Endometrial microvascular endothelial cells (primary cell): ENCODE data around the gene CCNK. TPM values are rescaled to one million over a fixed set of nuclear protein-coding genes. Genes with fewer than 3 reads are reported as not detected.

Experiments
- in situ Hi-C: cut with HindIII; loops from 2 replicates; pipeline ENCODE4 v1.10.0; 2017; ENCODE audit warnings: low sequenced_read_pairs, low pct_unique_long_range_greater_than_20kb; ENCODE audit errors: inconsistent ontology term
- total RNA-seq: library from RNA; depleted of rRNA; stranded (reverse); fragments of >200 nt; gene quantifications from one replicate; pipeline ENCODE4 v1.2.3, GENCODE V29; 2015; ENCODE audit errors: inconsistent ontology term

Gene CCNK
- total RNA-seq, 1 donor from 2014 or later, result 22.4 TPM

DNA sequence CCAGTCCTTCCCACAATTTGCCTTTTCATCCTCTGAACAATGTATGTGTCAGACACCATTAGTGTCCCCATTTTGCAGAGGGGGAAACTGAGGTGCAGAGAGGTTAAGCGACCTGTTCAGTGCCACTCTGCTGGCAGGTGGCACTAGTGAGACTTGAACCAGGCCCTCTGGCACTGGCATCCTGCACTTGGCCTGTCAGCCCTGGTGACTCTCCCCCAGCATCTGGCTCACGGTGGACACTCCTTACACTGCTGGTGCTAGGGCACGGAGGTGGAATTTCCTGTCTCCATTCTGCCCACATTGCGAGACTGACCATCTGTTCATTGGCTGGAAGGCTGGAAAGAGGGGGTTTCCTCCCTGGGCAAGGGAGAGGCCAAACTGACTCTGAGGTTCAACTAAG is 48.7 kb downstream of the CCNK start:
- in situ Hi-C loops, result no loop called here

DNA sequence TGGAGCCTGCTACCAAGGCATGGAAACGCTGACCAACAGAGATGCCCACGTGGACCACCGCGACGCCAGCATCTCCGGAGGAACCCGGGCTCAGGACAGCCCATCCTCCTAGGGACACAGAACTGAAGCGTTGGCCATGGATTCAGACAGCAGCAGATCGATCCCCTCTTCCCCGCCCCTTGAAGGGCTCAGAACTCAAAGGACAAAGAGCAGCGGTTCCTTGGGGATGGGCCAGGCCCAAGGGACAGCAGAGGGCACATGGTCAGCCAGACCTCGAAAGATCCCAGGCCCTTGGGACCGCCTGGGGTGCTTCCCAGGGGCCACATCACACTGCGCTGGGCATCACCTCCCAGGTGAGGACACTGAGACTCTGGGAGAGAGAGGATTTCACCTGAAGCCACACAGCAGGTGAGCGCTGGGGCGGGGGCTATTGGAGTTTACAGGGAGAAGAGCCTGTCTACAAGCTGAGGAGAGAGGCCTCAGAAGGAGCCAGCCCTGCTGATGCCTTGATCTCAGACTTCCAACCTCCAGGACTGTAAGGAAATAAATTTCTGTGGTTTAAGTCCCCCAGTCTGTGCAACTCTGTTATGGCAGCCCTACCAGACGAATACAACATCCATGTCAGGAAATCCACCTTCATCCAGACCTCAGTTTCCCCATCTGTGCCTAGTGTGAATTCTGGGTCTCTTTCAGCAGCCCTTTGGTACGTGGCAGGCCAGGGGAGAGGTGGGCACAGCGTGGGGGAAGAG is 49.4 kb downstream of the CCNK start:
- in situ Hi-C loops, result no loop called here

DNA sequence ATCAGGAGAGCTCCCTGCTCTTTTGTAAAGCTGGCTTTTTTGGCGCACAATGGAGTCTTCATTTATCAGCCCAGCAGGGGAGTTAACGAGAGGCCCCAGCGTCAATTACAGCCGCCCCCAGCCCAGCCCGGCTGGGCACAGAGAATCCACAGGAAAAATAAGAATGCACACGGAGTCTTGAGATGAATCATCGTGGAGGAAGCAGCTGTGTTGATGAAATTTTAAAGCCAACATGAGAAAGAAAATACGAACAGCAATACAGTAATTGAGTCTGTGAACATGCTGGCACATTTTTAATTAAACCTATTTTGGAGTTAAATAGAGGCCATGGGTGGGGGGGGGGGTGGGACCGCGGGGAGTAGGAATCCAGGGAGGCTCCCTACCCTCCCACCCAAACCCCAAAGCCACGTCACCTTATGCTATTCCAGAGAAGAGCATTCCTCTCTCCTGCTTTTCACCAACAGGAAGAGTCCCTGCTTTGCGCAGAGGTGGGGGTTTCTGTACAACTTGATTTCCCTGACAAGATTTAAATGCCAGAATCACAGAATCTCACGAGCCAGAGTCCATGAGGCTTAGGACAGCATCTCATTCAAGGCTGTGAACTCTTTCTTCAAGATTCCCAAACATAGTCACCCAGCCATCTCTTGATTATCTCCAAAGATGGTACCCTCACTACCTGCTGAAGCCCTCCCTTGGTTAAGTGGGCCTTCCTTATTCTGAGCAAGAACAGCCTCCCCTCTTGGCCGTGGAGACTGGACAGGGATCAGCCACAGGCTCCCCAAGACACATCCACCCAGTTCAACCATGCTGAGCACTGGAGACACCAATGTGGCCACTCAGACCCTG is 50.3 kb downstream of the CCNK start:
- in situ Hi-C loops, result no loop called here

DNA sequence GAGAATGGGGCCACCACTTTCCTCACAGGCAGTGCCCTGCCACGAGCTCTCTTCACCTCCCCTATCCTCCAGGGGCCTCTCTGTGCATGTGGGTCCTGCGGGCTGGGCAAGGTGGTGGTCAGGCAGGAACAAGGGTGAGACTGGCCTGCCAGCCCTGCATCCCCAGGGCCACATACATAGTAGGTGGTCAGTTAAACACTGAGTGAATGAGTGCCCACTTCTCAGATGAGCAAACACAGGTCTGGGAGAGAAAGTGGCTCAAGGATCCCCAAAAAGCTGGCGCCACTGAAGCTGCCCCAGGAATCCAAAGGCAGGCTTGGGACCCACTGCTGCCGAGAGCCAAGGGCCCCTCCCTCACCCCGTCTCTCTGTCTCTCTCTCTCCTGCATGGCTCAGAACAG is 51.1 kb downstream of the CCNK start:
- in situ Hi-C loops, result no loop called here

DNA sequence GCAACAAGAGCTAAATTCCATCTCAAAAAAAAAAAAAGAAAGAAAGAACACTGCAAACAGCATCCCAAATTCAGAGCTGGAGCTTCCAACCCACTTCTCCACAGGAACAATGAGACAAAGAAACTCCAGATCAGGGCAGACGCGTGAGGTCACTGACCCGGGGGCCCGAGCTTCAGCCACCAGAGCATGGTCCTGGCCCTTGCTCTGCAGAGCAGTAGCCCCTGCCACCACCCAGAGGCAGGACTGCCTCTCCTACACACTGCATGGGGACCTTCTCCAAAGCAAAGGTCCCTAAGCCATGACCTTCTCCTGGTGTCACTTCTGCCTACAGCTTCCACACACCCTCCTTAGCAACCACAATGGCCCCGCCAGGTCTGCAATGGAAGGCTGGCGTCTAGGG is 53.1 kb downstream of the CCNK start:
- in situ Hi-C loops, result no loop called here

DNA sequence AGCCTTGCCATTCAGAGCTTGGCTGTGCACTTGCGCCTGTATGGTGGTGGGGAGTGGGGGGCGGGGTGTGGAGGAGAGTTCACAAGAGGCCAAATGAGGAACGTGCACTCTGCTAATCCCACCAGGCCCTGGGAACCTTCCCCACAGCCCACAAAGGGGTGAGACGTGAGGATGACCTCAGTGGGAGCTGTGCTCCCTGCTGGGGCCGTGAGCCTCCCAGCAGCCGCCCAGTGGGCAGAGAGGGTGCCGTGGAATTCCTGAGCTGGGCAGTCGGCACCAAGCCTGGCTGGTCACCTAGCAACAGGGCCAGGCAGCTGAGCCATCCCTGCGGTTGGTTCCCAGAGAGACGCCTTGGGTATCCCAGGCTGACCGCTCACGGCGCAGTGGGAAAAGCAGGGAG is 53.7 kb downstream of the CCNK start:
- in situ Hi-C loops, result no loop called here

DNA sequence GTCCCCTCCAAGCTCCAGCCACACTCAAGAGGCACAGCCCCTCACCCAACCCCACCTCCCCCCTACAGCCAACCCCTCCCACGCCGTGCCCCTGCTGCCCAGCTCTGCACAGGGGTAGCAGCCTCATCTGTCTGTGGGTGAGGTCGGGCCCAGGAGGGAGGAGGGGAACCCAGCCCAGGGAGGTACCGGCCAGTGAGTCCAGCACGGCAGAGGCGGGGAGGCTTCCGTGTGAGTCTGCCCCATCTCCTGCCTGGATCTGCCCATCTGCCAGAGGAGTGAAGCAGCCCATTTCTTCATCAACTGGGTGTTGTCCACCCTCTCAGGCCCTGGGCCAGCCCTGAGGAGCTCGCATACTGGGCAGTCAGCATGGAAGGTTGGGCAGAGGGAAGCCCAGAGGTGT is 54.2 kb downstream of the CCNK start:
- in situ Hi-C loops, result no loop called here

DNA sequence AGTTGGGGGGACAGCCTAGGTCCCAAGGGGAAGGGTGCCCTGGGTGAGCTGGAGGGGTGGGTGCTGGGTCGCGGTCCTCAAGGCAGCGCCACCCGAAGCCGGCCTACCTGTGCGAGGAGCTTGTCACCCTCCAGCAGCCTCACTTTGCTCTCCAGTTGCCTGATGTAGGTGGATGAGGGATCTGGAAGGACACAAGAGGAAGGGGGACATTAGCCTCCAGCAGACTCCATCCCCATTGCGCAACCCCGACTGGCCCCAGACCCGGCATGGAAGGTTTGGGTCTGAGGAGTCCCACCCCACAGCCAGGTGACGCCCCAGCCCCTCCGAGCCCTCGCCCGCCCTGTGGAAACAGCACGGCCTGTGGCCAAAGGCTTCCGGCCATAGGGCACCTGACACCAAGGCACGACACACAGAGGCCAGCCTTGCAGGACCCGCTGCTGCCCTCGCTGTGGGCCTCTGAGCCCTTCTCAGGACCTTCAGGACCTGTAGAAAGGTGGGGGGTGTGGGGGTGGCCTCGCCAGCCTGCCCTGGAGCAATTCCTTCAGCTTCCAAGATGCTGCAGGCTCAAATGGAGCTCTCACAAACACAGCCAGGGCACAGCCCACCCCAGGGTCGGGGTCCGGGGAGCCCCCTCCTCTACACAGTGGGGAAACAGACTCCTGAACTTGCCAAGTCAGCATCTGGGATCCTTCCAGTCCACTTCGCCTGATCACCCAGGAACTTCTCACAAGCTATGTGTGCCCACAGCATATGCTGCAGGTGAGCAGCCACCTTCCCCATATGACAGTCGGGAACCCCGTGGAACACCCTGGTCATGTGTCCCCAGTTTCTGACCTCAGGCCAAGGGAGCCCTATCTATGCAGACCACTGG is 54.9 kb downstream of the CCNK start:
- in situ Hi-C loops, result no loop called here

DNA sequence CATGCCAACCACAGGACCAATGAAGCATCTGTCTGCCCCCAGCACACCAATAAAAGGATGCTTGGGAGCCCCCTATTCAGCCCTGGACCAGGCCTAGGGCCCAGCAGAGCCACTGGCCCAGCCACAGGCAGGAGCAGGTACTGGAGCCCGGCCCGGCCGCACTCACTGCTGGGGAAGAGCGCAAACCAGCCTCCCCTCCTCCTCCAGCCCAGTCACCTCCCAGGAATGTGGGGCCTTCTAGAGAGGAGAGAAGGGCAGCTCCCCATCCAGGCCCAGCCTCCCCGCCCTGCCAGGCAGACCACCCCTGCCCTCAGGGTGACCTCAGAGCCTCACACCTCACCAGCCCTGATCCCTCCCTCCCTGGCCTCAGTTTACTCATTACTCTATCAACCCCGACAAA is 56.2 kb downstream of the CCNK start:
- in situ Hi-C loops, result no loop called here

DNA sequence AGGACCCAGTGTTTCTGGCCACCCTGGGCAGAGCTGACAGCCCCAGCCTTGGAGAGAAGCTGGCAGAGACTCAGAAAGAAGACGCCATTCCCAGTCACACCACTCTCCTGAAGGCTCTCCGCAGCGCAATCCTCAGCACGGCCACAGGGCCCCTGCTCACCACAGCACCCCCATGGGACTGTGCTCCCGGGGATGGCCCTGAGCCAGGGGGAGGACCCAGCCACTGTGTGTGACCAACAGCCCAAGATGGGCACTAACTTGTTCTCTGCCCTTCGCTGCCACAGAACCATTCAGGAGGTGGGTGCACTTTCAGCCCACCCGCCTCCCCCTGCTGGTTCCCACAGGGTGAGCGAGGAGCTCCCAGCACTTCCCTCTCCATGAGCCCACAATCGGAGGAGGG is 57.1 kb downstream of the CCNK start:
- in situ Hi-C loops, result no loop called here

DNA sequence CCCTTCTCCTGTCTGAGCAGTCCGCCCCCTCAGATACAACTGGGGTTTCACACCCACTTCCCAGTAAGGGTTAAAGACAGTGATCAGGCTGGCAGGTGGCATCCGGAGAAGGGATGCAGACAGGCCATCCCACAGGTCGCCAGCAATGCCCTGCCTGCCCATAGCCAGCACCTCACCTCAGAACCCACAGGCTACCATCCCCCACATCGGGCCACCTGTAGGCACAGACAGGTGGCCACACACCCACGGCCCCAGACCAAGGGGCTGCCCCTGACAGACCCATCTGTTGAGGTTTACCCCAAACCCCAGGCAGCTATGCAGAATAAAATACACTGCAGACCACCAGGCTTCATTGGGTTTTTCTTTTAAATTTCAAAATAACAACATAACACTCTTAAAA is 57.5 kb downstream of the CCNK start:
- in situ Hi-C loops, result no loop called here

DNA sequence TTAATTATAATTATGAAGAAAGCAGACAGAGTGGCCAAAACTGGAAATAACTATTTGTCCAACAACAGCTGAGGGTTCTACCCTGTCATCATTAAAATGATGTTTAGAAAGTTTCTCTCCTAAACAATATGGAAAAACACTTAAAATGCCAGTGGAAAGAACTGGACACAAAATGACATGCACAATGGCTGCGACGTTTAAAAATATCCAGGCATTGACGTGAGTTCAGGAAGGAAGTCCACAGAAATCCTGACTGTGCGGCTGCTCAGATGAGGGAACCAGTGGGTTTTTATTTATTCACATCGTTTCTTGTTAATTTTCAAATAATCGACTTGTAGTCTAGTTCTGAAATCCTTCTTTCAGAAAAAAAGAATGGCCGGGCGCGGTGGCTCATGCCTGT is 58.3 kb downstream of the CCNK start:
- in situ Hi-C loops, result no loop called here

DNA sequence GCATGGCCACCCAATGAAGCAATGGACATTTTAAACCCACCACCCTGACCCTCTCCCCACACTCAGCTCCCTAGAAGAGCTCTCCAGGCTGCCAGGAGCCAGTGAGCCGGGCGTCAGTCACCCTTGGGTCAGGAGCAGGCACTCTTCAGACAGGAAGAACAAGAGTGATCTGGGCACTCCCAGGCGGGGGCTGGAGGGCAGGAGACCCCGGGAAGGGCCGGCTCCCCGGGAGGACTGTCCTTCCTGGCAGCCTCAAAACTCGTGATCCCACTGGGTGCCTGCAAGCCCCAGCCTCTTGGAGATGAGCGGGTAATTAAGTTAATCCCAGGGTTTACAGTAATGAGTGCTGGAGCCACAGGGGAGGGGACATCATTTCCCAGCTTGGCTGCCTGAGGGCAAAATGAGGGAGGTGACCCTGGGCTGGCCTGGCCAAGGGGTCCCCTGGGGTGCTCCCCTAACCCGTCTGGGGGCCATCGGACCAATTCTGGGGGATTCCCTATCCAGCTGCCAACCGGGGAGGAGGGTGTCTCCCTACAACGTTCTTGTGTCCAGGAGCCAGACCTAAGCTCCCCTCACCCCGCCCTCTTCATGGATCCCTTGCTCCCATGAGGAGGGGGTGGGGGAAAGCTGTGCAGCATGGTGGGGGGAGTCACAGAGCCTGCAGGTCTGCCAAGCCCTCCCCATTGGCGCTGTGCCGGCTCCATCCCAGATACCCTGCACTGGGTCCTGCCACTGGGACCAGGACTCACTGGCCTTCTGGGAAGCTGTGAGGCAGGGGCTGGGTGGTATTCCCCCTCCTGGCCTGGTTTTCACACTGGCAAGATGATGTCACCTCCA is 59.2 kb downstream of the CCNK start:
- in situ Hi-C loops, result no loop called here

DNA sequence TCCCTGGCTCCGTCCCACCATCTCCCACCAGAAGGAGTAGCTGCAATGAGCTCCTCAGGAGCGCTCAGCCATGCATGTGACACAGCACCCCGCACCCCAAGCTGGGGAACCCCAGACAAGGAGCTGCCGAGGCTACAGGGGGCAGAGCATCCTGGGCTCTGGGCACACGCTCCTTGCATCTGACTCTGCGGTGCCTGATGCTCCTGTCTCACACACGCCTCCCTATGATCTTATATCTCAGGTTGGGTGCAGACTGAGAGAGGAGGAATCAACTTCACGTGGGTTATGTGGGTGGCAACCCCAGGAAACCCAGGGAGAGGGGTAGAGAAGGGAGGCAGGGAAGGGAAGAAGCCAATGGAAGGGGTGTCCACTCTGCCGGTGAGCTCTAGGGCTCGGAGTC is 60.0 kb downstream of the CCNK start:
- in situ Hi-C loops, result no loop called here

DNA sequence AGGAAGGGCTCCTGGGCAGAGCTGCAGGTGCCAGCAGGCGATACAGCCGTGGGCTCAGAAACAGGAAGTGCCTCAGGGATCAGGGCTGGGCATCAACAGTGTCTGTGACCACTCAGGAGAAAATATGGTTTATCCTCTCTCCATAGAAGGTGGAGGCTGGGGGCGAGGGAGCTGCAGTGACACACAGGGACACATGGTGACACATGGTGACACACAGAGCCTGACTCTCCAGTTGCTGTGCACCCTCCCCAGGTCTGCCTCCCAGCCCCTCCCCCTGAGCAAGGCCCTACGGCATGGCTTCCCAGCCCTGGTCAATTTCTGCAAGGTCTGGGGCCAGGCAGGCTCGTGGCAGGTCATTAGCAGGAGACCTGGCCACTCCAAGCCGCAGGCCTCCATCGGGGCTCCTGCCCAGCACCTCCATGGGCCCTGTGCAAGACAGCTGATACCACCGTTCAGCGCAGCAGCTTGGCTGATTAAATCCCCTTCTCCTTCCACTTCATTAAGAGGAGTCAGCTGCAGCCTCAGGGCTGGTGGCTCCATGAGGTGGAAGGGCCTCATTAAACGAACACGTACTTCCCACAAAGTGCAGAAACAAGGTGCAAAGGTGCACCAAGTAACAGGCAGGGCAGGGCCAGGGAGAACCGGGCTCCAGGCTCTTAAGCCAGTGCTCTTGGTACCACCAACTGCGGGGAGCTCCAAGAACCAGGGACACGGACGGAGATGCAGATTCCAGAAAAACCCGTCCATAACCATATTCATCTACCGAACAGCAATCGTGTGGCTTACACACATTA is 60.7 kb downstream of the CCNK start:
- in situ Hi-C loops, result no loop called here

DNA sequence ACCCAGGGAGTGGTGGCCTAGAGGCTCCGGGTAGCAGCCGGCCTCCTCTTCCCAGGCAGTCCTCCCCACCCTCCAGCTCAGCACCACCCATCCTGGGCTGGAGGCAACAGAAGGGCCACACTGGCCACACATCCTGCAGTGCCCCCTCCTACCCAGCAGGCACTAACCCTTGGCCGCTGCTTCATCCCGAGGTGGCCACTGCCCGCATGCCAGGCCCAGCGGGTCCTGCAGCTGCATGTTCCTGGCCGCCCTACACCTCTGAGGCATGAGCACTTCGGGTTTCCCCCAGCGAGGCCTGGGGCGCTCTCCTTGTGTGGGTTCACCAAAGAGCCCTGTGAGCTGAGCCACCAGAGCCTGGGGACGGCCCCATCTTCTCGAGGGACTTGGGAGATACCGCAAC is 61.4 kb downstream of the CCNK start:
- in situ Hi-C loops, result no loop called here

DNA sequence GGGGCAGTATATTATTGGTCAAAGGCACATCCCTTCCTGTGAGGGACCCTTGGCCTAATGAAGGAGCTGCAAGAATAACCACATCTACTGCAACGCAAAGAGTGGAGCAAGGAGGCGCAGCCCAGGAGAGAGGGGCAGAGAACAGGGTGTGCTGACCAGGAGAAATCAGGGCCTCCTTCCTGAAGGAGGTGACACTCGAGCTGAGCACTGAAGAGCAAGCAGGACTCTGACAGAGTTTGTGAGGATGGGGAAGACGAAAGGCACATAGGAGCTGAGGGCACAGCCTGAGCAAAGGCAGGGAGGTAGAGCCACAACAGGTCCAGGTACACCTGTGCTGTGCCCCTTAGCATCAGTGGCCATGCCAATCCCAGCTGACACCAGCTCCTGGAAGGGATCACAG is 62.2 kb downstream of the CCNK start:
- in situ Hi-C loops, result no loop called here

DNA sequence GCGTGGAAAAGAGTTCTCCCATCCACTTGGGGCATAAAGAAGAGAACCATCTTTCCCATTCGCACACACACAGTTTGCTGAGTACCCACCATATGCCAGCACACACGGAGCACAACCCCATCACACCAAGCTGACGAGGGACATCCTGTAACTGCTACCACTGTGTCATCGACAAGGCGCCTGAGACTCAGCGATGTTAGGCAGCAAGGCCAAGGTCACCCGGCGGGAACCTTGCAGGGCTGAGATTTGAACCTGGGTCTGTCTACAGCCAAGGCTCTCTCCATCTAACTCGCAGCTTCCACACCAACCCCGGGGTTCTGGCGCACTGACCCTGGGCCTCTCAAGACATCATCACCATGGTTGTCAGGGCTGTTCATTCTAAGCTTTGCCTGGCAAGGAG is 62.8 kb downstream of the CCNK start:
- in situ Hi-C loops, result no loop called here
